Fibroblast of villous mesenchyme (primary cell): ENCODE data around the gene BCCIP. TPM values are rescaled to one million over a fixed set of nuclear protein-coding genes. Genes with fewer than 3 reads are reported as not detected.

ENCODE experiments used
- DNase-seq: peaks from one replicate; pipeline ENCODE4 v3.0.0-alpha.2; 2010; ENCODE audit warnings: low read depth
- H3K4me3 ChIP-seq: 2 replicates; pipeline ENCODE4 v1.5.1; 2011; ENCODE audit warnings: low read depth, mild to moderate bottlenecking, low read length
- CTCF ChIP-seq: IDR thresholded peaks from 2 replicates; pipeline ENCODE4 v1.5.1; 2012; ENCODE audit warnings: low read depth, mild to moderate bottlenecking, low read length; ENCODE audit not compliant: insufficient read depth
- total RNA-seq: library from RNA; depleted of rRNA; stranded (reverse); fragments of >200 nt; gene quantifications from 2 replicates; pipeline ENCODE4 v1.2.3, GENCODE V29; 2012

BCCIP gene
- total RNA-seq, 1 donor: 48.4 TPM

GRCh38 chr10:125779403-125780327 lies 43.7 kb upstream of the BCCIP start:
- no peak for DNase-seq
- no peak overlapping the region for H3K4me3 ChIP-seq
- TF ChIP-seq CTCF: no peak

DNA sequence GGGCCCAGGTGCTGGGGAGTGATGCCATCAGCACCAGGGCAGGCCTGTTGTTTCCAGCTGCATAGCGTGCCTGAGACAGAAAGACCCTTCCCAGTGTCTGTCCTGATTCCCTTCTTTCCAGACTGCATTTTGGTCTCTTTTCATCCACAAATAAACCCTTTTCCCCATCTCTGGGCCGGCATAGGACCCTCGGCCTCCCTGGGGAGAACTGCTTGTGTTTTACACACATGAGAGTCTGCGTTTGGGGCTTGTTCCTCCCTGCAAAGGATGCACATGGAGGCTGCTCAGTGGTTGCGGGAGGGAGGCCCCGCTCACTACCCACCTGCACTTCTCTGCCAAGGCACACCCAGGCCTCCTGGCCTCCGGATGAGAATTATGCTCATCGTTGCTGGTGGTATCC lies 42.0 kb upstream of the BCCIP start:
- H3K4me3 ChIP-seq: no peak overlapping the region
- no peak for TF ChIP-seq CTCF
- DNase-seq: no peak

GRCh38 chr10:125782054-125782453 lies 41.3 kb upstream of the BCCIP start:
- no peak for TF ChIP-seq CTCF
- H3K4me3 ChIP-seq: no peak overlapping the region
- DNase-seq: no peak

GRCh38 chr10:125782616-125783015 lies 40.7 kb upstream of the BCCIP start:
- no peak for TF ChIP-seq CTCF
- no peak overlapping the region for H3K4me3 ChIP-seq
- DNase-seq: no peak

- H3K4me3 ChIP-seq: no peak overlapping the region
- DNase-seq: no peak
- TF ChIP-seq CTCF: no peak
Observed at GRCh38 chr10:125783408-125783807, 39.9 kb upstream of the BCCIP start.

GRCh38 chr10:125783957-125784356 lies 39.4 kb upstream of the BCCIP start:
- TF ChIP-seq CTCF: no peak
- no peak overlapping the region for H3K4me3 ChIP-seq
- peak; percentile 11 for DNase-seq
